ENCODE measurements around the gene GPR65. TPM values are rescaled to one million over a fixed set of nuclear protein-coding genes. Genes with fewer than 3 reads are reported as not detected.

GPR65 gene
- total and polyA plus RNA-seq, 3 donors from 2014 or later, result 0.08 to 0.96 (median 0.31) TPM

- no peak overlapping the region for H3K27ac ChIP-seq
- intact Hi-C loops (cut with DNase I; ENCODE audit: low total_unique reads), result no loop called here
- no peaks in the 10 kb centered on the region for H3K27me3 ChIP-seq
- no peaks in the 10 kb centered on the region for H3K36me3 ChIP-seq (ENCODE audit: low read depth, missing control alignments)
- WGBS, 2 donors, result 86 to 89% methylated on average over 13 of the region's 13 CpGs
- no peak for TF ChIP-seq POLR2A (IDR thresholded peaks at IDR 0.05)
- H3K9me3 ChIP-seq, result no peaks in the 10 kb centered on the region
- H3K4me1 ChIP-seq, result no peaks in the 10 kb centered on the region
- DNase-seq, result peak; percentile 24
- no peak overlapping the region for H3K4me3 ChIP-seq
Measured at GRCh38 chr14:88005978-88006851, 1.3 kb downstream of the GPR65 start.

DNA sequence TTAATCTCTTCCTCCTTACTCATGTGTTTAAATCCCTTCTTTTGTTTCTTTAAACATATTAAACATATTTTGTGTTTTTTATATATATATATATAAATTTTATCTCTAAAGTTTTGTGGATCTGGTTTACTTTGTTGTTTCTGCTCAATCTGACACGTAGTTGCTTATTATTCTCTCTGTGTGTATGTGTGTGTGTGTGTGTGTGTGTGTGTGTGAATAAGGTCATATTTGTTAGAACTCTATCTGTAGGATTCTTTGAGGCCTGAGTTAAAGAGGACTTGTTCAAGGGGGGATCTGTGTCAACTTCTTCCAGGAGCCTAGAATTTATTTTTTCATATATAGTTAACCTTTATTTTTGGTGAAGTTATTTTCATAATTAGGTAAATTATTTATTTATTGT is 2.7 kb downstream of the GPR65 start:
- DNase-seq, result no peak
- Histone ChIP-seq H3K27me3 (no peaks in the 10 kb centered on the region), H3K4me3 (no peak overlapping the region), H3K27ac (no peak overlapping the region), H3K4me1 (no peaks in the 10 kb centered on the region), H3K36me3 (ENCODE audit: low read depth, missing control alignments) (no peaks in the 10 kb centered on the region), H3K9me3 (no peaks in the 10 kb centered on the region)
- TF ChIP-seq CTCF (IDR thresholded peaks at IDR 0.05) (no peak), POLR2A (IDR thresholded peaks at IDR 0.05) (no peak)
- intact Hi-C loops (cut with DNase I; ENCODE audit: low total_unique reads), result no loop called here
- WGBS, 2 donors, result 64 to 71% methylated on average over 1 of the region's 1 CpG

GRCh38 chr14:88008039-88008742 is 3.3 kb downstream of the GPR65 start:
- intact Hi-C loops (cut with DNase I; ENCODE audit: low total_unique reads), result no loop called here
- Histone ChIP-seq H3K4me3 (no peak overlapping the region), H3K27ac (no peak overlapping the region), H3K27me3 (no peaks in the 10 kb centered on the region), H3K4me1 (no peaks in the 10 kb centered on the region), H3K36me3 (ENCODE audit: low read depth, missing control alignments) (no peaks in the 10 kb centered on the region), H3K9me3 (no peaks in the 10 kb centered on the region)
- DNase-seq, result no peak
- WGBS, 2 donors, result 86 to 95% methylated on average over 2 of the region's 2 CpGs
- no peak for TF ChIP-seq POLR2A (IDR thresholded peaks at IDR 0.05)
- no peak for TF ChIP-seq CTCF (IDR thresholded peaks at IDR 0.05)

- Histone ChIP-seq H3K4me1 (no peaks in the 10 kb centered on the region), H3K27ac (no peak overlapping the region), H3K36me3 (ENCODE audit: low read depth, missing control alignments) (no peaks in the 10 kb centered on the region), H3K27me3 (no peaks in the 10 kb centered on the region), H3K9me3 (no peaks in the 10 kb centered on the region), H3K4me3 (no peak overlapping the region)
- TF ChIP-seq POLR2A (IDR thresholded peaks at IDR 0.05) (no peak), CTCF (IDR thresholded peaks at IDR 0.05) (no peak)
- WGBS, 2 donors, result 71 to 91% methylated on average over 1 of the region's 1 CpG
- intact Hi-C loops (cut with DNase I; ENCODE audit: low total_unique reads), result no loop called here
- DNase-seq, result no peak
Measured at GRCh38 chr14:88009486-88009885, 4.6 kb downstream of the GPR65 start.

GRCh38 chr14:88010331-88010730 is 5.4 kb downstream of the GPR65 start:
- no peaks in the 10 kb centered on the region for H3K9me3 ChIP-seq
- TF ChIP-seq POLR2A (IDR thresholded peaks at IDR 0.05), result no peak
- TF ChIP-seq CTCF (IDR thresholded peaks at IDR 0.05), result no peak
- no peak overlapping the region for H3K4me3 ChIP-seq
- H3K4me1 ChIP-seq, result no peaks in the 10 kb centered on the region
- H3K27me3 ChIP-seq, result no peaks in the 10 kb centered on the region
- WGBS, 2 donors, result 80 to 86% methylated on average over 2 of the region's 2 CpGs
- DNase-seq, result no peak
- intact Hi-C loops (cut with DNase I; ENCODE audit: low total_unique reads), result no loop called here
- H3K36me3 ChIP-seq (ENCODE audit: low read depth, missing control alignments), result no peaks in the 10 kb centered on the region
- H3K27ac ChIP-seq, result no peak overlapping the region
